ENCODE data around the gene DNAJB6. TPM values are rescaled to one million over a fixed set of nuclear protein-coding genes. Genes with fewer than 3 reads are reported as not detected.

Gene DNAJB6
- 86.6 and 140 TPM in 2 replicates for total RNA-seq (ENCODE audit: low replicate concordance)

DNA sequence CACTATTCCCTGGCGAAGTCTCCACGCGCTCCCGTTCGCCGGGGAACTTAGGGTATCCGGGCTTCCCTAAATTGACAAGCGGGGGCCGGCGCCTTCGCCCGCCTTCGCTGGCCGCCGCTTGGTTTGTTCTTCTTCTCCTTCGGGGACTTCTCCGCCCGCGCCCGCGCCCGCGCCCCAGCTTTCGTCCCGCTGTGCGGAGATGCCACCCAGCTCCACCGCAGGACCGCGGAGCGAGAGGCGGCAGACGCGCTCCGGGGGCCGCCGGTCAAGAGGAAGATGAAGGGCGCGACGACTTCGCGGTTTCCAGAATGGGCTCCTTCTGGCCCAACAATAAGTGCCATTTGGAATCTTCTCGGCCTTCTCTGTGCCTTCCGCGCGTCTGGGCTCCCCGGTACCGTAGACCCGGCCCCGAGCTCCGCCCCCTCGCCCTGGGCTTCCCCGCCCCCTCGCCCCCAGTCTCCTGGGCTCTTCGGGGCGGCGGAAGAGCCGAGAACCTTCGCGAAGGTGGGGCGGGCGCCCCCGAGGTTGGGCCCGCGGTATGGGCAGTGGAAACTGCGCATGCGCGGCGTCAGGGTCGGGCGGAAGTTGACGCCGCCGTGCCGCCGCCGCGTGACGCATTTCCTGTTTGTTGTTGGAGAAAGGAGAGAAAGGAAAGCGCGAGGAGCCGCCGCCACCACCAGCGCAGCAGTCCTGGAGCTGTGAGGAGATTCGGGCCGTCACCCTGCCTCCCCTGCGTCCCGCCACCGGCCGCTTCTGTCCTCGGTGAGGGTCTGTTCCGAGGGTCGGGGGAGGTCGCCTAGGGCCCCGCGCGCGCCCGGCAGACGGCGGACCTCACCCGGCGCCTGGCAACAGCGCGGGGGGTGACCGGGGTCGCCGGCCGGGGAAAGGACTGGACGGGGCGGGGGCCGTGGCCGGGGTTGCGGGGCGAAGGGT is at the start of gene DNAJB6:
Gene DNAJB6, plus strand, starts transcription at position 622 of the 933 bp plus-strand sequence. CDS start 21,569 bp downstream, outside the sequence.
- peak; percentile 90 for DNase-seq (ENCODE audit: low read depth)
- H3K4me3 ChIP-seq (ENCODE audit: low read depth, low read length) = peak within 1 kb of the TSS; percentile 89
- TF ChIP-seq, protein P1, sequence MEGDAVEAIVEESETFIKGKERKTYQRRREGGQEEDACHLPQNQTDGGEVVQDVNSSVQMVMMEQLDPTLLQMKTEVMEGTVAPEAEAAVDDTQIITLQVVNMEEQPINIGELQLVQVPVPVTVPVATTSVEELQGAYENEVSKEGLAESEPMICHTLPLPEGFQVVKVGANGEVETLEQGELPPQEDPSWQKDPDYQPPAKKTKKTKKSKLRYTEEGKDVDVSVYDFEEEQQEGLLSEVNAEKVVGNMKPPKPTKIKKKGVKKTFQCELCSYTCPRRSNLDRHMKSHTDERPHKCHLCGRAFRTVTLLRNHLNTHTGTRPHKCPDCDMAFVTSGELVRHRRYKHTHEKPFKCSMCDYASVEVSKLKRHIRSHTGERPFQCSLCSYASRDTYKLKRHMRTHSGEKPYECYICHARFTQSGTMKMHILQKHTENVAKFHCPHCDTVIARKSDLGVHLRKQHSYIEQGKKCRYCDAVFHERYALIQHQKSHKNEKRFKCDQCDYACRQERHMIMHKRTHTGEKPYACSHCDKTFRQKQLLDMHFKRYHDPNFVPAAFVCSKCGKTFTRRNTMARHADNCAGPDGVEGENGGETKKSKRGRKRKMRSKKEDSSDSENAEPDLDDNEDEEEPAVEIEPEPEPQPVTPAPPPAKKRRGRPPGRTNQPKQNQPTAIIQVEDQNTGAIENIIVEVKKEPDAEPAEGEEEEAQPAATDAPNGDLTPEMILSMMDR (IDR thresholded peaks at IDR 0.05; ENCODE audit: insufficient read depth, low read length) = no peak

DNA sequence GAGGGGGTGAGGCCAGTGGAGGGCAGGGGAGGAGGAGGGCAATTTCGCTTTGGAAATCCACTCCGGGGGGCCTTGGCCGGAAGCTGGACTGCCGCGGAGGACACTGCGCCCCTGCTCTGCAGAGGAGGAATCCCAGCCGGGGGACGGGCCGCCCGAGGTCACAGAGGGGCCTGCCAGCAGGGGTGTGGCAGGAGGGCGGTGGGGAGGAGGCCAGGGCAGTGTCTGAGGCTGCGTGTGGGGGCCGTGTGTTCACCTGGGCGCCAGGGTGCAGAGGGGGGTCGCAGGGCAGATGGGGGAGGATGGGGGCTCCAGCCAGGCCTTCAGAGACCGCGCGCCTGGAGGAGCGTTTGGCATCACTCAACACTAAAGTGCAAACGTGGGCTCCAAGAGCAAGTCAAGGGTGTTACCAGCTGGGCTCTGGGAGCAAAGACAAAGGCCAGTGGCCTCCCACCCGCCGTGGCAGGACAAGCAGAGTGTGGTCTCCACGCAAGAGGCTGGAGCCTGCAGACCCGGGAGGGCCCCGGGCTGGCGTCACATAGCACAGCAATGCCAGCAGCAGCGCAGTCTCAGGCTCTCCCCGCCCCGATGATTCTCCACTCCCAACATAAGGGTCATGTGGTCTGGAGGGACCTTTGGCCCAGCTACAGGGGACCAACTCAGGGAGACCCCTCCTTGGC is 45.3 kb upstream of the DNAJB6 start:
- DNase-seq (ENCODE audit: low read depth) = no peak
- H3K4me3 ChIP-seq (ENCODE audit: low read depth, low read length) = no peak overlapping the region

DNA sequence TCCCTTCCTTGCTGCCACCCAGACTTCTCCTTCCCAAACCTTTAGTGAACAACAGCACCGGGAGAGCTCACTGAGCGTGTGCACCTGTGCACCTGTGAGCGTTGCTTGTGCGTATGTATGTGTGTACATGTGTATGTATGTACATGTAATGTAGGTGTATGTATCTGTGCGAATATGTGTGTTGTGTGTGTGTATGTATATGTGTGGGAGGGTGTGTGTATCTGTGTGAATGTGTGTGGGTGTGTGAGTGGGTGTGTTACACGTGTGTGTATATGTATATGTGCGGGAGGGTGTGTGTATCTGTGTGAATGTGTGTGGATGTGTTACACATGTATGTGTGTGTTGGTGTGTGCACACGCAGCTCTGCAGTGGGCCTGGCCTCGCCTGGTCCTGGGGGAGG is 44.5 kb upstream of the DNAJB6 start:
- TF ChIP-seq, protein P1 (IDR thresholded peaks at IDR 0.05; ENCODE audit: insufficient read depth, low read length) = no peak
- no peak overlapping the region for H3K4me3 ChIP-seq (ENCODE audit: low read depth, low read length)
- no peak for DNase-seq (ENCODE audit: low read depth)

More for the DNA sequence above, 45.3 kb upstream of the DNAJB6 start:
- TF ChIP-seq, protein P1 (IDR thresholded peaks at IDR 0.05; ENCODE audit: insufficient read depth, low read length) = no peak

GRCh38 chr7:157292770-157293412 is 43.9 kb upstream of the DNAJB6 start:
- DNase-seq (ENCODE audit: low read depth) = no peak
- no peak overlapping the region for H3K4me3 ChIP-seq (ENCODE audit: low read depth, low read length)
- TF ChIP-seq, protein P1 (IDR thresholded peaks at IDR 0.05; ENCODE audit: insufficient read depth, low read length) = no peak

- TF ChIP-seq, protein P1 (IDR thresholded peaks at IDR 0.05; ENCODE audit: insufficient read depth, low read length) = no peak
- DNase-seq (ENCODE audit: low read depth) = no peak
- H3K4me3 ChIP-seq (ENCODE audit: low read depth, low read length) = no peak overlapping the region
Measured at GRCh38 chr7:157293413-157293788, 43.4 kb upstream of the DNAJB6 start.

DNA sequence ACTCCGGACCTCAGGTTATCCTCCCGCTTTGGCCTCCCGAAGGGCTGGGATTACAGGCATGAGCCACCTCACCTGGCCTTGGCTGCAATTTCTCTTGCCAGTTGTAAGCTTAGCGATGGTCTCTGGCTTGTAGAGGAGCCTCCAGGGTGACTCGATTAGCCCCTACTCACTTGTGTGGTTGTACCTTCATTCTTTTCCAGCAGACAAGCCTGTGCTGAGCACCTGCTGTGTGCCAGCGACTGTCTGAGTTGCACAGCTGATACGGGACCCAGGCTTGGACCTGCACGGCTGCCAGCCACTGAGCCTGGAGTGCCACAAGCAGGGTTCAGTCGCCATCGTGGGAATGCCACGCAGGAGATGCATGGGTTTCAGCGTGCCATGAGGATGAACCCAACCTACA is 42.0 kb upstream of the DNAJB6 start:
- TF ChIP-seq, protein P1 (IDR thresholded peaks at IDR 0.05; ENCODE audit: insufficient read depth, low read length) = no peak
- DNase-seq (ENCODE audit: low read depth) = no peak
- no peak overlapping the region for H3K4me3 ChIP-seq (ENCODE audit: low read depth, low read length)
